ENCODE results near the gene SERPINA5. TPM values are rescaled to one million over a fixed set of nuclear protein-coding genes. Genes with fewer than 3 reads are reported as not detected.

SERPINA5 gene
- total and polyA plus RNA-seq, 2 of the 13 experiments (the other 11 are each of a cell fraction or from before 2014, with no cell fraction given): 449 to 498 TPM

- no peak for TF ChIP-seq ZBTB8A (CRISPR knock-in tag; IDR thresholded peaks at IDR 0.05; ENCODE audit: borderline replicate concordance, low read depth)
- TF ChIP-seq ZMAT5 (CRISPR knock-in tag; IDR thresholded peaks at IDR 0.05; ENCODE audit: borderline replicate concordance, low read depth): no peak
- peak; percentile 19 for TF ChIP-seq POLR2G (IDR thresholded peaks at IDR 0.05; ENCODE audit: low read depth, low read length)
- 0 out of 2 replicates have a peak, but pooled peaks have one; percentile 38 for TF ChIP-seq ZC3H13 (CRISPR knock-in tag; IDR thresholded peaks at IDR 0.05)
- no peak for TF ChIP-seq FOXA3 (CRISPR knock-in tag; IDR thresholded peaks at IDR 0.05)
- TF ChIP-seq RARG (CRISPR knock-in tag; IDR thresholded peaks at IDR 0.05; ENCODE audit: low read depth): no peak
- no peak for TF ChIP-seq ZNF781 (CRISPR knock-in tag; IDR thresholded peaks at IDR 0.05; ENCODE audit: borderline replicate concordance, not compliant biosample characterization)
- TF ChIP-seq ELK4 (CRISPR knock-in tag; IDR thresholded peaks at IDR 0.05; ENCODE audit: borderline replicate concordance): no peak
- no peak for TF ChIP-seq MAX (IDR thresholded peaks at IDR 0.05)
- no peak for TF ChIP-seq CENPT (CRISPR knock-in tag; IDR thresholded peaks at IDR 0.05; ENCODE audit: low read depth)
- peak; percentile 55; the same call in 1 of the 2 replicates for TF ChIP-seq ZSCAN21 (CRISPR knock-in tag; IDR thresholded peaks at IDR 0.05; ENCODE audit: borderline replicate concordance)
- TF ChIP-seq NFE2L1 (CRISPR knock-in tag; IDR thresholded peaks at IDR 0.05; ENCODE audit: borderline replicate concordance): no peak
- TF ChIP-seq, protein P1, sequence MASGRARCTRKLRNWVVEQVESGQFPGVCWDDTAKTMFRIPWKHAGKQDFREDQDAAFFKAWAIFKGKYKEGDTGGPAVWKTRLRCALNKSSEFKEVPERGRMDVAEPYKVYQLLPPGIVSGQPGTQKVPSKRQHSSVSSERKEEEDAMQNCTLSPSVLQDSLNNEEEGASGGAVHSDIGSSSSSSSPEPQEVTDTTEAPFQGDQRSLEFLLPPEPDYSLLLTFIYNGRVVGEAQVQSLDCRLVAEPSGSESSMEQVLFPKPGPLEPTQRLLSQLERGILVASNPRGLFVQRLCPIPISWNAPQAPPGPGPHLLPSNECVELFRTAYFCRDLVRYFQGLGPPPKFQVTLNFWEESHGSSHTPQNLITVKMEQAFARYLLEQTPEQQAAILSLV (CRISPR knock-in tag; IDR thresholded peaks at IDR 0.05; ENCODE audit: borderline replicate concordance): no peak
- TF ChIP-seq MEIS2 (CRISPR knock-in tag; IDR thresholded peaks at IDR 0.05): no peak
- TF ChIP-seq UBTF (CRISPR knock-in tag; IDR thresholded peaks at IDR 0.05): no peak
- TF ChIP-seq PRMT3 (CRISPR knock-in tag; IDR thresholded peaks at IDR 0.05; ENCODE audit: borderline replicate concordance, low read depth): no peak
- TF ChIP-seq ZFY (CRISPR knock-in tag; IDR thresholded peaks at IDR 0.05): no peak
- TF ChIP-seq ZNF484 (CRISPR knock-in tag; IDR thresholded peaks at IDR 0.05; ENCODE audit: borderline replicate concordance, low read depth): no peak
- TF ChIP-seq, protein P2, sequence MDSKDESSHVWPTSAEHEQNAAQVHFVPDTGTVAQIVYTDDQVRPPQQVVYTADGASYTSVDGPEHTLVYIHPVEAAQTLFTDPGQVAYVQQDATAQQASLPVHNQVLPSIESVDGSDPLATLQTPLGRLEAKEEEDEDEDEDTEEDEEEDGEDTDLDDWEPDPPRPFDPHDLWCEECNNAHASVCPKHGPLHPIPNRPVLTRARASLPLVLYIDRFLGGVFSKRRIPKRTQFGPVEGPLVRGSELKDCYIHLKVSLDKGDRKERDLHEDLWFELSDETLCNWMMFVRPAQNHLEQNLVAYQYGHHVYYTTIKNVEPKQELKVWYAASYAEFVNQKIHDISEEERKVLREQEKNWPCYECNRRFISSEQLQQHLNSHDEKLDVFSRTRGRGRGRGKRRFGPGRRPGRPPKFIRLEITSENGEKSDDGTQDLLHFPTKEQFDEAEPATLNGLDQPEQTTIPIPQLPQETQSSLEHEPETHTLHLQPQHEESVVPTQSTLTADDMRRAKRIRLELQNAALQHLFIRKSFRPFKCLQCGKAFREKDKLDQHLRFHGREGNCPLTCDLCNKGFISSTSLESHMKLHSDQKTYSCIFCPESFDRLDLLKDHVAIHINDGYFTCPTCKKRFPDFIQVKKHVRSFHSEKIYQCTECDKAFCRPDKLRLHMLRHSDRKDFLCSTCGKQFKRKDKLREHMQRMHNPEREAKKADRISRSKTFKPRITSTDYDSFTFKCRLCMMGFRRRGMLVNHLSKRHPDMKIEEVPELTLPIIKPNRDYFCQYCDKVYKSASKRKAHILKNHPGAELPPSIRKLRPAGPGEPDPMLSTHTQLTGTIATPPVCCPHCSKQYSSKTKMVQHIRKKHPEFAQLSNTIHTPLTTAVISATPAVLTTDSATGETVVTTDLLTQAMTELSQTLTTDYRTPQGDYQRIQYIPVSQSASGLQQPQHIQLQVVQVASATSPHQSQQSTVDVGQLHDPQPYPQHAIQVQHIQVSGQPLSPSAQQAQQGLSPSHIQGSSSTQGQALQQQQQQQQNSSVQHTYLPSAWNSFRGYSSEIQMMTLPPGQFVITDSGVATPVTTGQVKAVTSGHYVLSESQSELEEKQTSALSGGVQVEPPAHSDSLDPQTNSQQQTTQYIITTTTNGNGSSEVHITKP (CRISPR knock-in tag; IDR thresholded peaks at IDR 0.05; ENCODE audit: low read depth): no peak
Measured at GRCh38 chr14:94622653-94623421, 41.6 kb downstream of the SERPINA5 start (continued).
